D341Med (cell line): ENCODE results near the gene CTNNBL1.
"Not testable (repeated sequence)": the region's sequence is repeated elsewhere in the genome, so short reads cannot be mapped to it uniquely, and the experiment has no call there.

Experiments used
- DNase-seq: peaks from one replicate; pipeline ENCODE4 v3.0.0; 2012; ENCODE audit warnings: low spot score

CTNNBL1 gene

DNA sequence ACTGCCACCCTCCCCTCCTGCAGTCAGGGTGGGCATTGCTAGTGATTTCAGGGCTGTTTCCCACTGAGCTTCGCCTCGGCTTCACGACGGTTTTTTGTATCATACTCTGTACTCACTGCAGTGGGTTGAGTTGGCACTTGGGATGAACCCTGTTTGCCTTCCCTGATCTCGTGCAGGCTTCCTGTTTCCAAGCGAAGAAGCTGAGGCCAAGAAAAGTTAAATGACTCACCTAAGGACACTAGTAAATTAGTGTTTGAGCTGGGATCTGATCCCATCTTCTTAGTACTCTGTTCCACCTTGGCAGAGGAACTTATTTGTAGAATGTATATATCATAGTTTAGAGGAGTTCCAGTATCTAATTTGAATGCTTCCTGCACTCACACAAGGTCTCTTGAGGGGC is 158.8 kb downstream of the CTNNBL1 start:
- no peak for DNase-seq

DNA sequence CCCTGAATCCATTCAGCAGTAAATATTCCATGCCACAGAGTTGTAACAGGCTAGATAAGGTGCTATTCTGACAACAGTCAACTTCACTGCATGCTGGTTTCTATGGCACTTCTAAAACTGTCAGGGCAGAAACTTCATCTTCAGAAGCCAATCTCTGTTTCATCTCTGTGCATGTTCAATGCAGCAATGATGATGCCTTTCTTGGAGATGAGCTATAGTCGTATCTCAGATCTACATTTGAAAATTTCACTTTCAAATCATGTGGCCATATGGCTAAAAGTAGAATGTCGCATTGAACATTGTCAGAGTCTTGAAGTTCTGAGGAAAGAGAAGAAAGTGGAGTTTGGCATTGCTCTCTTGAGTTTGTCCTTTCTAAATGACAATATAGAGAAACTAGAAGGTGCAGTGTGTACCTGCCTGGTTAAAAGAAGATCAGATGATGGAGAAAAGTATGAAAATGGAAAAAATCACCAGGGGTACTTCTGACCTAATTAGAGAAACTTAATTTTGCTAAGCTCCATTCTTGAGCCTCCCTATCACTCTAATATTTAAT is 160.1 kb downstream of the CTNNBL1 start:
- no peak for DNase-seq

DNA sequence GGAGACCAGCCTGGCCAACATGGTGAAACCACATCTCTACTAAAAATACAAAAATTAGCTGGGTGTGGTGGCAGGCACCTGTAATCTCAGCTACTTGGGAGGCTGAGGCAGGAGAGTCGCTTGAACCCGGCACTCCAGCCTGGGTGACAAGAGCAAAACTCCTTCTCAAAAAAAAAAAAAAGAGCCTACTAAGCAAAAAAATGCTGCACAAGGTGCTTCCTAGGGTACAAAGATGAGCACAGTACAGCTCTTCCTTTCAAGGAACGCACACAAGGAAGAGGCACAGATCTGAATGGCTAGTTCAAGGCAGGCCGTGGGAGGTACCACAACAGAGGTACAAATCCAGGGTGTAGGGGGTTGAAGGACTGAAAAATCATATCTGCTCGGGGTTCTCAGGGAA is 162.2 kb downstream of the CTNNBL1 start:
- not testable (repeated sequence) for DNase-seq

DNA sequence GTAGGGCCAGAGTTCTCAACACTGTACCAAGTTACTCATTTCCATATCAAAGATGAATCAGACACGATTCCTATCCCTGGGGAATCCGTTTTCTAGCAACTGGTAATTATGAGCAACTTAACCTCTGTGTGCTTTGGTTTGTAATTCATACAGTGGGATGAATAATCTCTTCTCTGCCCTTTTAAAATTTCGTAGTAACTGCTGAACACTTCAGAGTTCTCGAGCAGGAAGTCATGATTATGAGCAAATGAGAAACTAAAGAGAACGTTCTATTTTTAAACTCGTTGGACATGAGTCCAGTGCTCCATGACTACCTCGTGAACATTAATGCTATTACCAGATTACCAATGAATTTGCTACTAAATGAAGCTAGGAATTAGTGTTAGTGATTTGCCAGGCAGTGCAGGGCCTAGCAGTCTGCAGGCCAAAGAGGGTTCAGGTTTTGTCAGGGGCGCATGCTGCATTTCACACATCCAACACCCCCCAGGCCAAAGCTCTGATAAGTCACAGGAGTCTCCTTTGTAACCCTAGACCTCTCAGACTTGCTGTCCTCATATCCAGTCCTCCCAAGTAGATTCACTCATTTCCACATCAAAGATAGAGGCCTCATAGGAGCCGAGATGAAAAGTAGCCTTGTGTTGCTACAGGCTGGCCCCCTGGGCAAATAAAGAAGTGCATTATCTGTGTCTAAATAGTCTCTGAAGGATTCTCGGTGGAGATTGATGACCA is 163.3 kb downstream of the CTNNBL1 start:
- DNase-seq: no peak

DNA sequence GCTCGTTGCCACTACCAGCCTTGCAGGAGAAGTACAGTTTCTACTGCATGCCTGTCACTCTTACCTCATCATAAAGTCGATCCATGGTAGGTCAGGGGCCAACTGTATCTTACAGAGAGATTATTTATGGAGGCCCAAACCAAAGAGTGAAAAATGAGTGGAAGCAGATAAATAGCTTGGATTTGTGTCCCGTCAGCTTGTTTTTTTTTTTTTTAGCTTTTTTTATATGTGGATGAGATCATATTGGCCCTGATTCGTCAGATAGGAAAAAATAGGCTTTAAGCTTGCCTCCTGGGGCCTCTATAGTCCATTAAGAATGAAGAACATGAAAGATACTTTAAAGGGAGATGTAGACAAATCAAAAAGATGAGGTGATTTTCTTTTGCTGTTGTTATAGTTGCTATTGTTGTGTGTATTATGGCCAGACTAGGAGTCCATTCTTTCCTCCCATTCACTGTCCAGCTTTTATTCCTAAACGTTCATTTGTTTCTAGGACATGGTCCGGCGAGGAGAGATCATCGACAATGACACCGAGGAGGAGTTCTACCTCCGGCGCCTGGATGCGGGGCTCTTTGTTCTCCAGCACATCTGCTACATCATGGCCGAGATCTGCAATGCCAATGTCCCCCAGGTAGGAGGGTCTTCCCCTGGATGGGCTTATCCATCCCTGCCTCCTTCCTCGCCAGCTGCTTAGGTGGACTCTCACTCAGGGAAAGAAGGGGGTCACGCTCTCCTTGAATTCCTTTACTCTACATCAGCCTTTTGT is 165.8 kb downstream of the CTNNBL1 start:
- no peak for DNase-seq

DNA sequence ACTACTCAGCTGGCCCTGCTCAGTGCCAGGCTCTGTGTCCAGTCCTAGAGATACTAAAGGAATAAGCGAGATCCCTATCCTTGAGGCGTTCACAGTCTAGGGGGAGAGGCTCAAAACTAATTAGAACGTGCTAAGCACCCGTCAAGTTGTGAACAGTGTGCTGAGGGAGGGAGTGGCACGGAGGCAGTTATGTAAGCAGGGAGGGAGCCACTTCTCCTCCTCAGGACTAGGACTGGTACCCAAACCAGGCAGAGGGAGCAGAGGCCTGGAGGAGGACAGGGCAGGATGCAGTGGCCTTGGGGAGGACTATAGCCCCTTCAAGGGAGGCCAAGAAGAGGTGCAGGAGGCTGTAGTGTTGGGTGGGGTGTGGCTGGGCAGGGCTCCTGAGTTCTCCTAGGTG is 169.5 kb downstream of the CTNNBL1 start:
- no peak for DNase-seq

DNA sequence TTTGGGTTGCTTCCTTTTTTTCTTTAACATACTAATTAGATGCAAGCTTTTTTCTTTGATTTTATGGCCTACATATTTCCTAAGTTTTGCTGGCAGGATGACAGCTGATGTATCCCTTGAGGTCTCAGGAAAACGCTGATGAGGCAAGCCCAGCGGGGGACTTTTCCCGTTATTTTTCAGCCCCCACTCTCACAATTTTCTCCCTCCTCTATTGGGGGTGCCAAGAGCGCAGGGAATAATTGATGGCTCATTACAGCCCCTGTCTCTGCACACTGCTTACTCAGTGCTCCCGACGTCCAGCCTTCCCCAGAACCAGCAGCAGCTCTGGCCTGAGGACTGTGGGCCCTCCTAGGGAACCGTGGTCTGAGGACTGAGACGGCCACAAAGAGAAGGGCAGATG is 170.5 kb downstream of the CTNNBL1 start:
- DNase-seq: no peak

DNA sequence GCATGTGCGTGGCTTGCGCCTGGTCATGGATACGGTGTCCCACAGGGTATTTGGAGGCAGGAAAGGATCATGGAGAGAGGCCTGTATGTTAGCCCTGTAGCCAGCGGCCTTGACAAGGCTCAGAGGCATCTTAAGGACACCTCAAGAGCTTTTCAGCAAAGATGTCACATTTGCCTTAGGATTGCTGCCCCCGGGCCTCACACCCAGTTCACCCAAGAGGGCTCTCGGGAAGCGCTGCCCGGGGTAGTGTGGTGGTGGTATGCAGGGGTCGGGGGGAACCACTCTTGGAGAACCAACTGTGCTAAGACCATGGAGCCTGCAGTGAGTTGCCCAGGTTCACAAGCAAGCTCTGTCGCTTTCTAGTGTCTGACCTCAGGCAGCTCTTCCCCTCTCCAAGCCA is 172.2 kb downstream of the CTNNBL1 start:
- no peak for DNase-seq

DNA sequence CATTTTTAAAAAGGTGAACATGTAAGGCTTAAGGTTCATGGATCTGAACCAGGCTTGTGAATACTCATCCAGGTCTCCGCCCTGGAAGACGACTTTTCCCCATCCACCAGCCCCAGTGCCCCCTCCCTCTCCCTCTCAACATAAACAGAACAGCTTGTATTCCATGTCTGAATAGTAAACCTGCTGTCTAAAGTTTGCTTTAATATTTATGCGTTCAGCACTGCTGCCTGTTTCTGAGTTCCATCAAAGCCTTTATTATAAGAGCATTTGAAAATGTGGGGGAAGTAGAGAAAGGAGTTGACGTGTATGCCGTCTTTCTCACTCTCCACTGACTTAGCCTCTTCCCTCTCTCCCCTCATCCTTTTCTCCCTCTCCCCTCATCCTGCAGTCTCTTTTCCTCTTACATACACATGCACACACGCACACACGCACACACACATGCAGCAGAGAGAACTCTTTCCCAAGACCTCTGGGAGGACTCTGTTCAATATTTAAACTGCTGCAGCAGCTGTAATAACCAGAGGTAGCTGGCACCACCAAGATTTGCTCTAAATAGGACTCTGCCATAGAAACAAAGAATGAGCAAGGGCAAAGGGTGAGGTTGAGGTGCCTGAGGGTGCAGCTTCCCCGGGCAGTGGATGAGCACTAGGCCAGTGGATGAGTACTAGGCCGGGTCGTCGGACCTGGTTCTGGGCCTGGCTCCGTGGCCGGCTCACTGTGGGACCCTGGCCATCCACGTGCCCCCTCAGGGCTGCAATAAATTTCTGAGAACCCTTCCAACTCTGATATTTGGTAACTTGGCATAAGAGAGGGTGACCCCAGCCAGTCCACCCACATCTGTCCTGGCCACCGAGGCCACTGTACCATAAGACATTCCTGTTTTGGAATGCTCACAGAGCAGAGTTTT is 173.7 kb downstream of the CTNNBL1 start:
- no peak for DNase-seq

DNA sequence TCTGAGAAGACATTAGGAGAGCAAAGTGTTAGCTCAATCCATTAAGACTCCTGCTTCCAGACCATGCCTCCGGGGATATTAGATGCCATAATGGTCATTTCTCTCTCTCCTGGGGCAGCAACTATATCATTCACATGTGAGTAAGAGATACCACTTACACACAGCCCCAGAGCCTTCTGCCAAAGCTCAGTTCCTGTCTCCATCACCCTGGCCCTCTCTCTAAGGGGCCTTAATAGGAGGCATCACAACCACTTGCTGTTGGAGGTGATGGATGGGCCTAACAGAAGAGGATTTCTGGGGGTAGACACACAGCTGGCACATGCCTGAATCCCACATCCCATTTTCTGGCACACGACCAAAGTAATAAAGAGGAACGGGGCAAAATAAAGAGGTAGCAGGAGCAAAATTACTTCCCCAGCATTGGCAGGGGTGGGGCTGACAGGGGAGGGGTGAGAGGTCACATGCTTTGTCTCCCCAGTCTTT is 175.1 kb downstream of the CTNNBL1 start:
- no peak for DNase-seq

DNA sequence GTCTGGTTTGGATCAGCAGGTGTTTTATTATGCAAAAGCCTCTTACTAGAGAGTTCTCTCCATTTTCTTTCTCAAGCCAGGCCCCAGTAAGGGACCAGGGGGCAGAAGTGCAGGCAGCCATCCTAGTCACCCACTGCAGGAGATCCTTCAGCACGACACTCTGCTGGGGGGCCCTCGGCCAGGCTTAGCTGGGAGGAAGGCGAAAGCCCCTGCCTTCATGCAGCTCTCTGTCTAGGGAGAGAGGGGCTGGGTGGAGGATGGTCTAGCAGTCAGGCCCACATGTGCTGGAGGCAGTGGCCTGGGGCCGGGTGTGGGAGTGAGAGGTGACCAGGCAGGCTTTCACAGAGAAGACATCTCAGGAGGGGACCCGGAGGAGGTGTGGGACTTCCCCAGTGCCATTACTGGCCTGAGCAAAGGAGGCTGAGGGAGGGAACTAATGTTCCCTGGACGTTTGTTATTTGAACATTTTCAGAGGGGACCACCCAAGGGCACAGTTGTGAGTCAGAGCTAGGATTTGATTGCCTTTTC is 175.6 kb downstream of the CTNNBL1 start:
- DNase-seq: no peak

DNA sequence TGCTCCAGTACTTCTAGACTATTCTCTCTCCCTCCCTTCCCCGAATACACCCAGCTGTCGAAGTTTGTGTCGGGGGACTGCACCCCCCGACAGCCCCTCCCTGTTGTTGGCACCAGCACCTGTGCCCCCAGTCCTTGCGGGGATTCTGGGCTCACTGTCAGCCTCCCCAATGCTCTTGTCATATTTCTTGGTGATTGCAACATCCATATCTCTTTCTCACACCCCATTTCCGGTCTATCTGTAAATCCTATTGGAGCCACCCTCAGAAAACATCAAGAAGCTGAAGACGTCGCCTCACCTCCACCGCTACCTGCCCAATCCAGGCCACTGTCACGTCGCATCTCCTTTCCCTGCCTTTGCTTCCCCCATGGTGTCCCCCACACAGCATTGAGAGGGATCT is 176.5 kb downstream of the CTNNBL1 start:
- no peak for DNase-seq

DNA sequence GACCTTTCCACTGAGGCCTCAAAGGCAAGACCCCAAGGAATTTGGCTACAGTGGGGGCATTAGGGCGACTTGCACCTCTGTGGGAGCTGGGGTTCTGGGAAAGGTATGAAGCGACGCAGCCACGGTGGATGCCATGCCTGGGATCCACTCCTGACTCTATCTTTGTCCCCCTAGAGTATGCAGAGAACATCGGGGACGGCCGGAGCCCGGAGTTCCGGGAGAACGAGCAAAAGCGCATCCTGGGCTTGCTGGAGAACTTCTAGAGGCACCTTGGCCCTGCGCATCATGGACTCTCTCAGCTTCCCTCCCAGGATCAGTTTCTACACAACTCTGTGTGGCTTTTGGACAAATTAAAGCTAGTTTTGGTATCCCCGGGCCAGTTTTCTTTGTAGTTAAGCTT is 177.9 kb downstream of the CTNNBL1 start:
- no peak for DNase-seq

DNA sequence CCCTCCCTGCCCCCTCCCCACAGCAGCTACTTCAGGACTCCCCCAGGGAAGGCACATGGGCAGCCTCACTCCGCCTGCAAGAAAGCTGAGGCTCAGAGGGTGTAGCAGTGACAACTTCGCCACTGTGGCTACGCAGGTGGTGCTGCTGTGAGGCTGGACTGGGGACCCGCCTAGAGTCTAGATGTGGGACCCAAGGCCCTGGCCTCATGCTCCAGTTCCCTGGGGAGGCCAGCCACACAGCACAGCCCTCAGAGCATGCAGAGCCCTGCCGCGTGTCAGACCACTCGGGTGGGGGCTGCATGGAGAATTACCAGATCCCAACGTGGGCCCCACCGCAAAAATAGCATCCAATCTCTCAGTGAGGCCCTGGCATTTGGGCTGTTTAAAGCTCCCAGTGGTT is 178.3 kb downstream of the CTNNBL1 start:
- no peak for DNase-seq

DNA sequence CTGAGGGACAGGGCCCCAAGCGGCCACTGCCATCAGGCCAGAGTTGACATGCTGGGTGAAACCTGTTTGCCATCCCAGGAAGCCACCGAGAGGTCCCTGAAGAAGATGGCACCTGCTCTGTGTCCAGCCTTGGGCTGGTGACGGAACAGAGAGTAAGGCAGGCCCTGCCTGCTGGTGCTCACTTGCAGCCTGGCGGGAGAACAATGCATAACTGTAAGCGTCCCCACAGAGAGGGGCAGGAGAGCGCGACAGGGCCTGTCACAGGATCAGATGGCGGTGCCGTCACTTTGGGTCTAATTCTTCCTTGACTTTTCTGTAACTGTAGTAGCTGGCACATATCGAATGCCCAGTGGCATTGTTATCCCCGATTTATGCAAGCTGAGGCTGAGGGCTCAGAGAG is 180.1 kb downstream of the CTNNBL1 start:
- DNase-seq: no peak

DNA sequence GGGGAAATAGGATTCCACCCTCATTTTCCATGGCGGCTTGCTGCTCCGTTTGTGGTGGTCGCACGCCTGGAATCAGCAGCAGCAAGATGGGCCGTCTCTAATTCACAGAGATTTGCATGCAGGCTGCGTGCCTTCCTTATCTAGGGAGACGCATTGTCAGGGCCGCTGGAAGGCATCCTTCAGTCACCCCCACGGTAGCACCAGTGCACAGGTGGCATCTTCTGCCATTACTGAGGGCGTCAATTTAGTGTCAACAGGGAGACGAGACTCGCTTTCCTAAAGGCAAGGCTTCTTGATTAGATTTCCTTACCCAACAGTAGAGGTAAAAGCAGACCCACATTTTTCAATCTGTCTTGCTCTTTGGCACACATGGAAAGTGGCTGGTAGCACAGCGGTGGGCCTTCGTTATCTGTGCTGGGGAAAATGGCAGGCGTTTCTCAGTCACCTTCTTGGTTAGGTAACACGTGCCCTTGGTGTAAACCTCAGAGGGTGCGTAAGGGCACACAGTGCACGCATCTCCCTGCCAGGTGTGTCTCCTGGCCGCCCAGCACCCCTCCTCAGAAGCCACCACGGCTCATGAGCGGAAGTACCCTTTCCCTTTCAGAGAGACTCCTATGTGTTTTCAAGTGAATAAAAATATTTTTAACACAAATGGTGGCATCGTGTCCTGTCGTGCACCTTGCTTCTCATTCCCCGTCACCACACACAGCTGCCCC is 181.8 kb downstream of the CTNNBL1 start:
- DNase-seq: no peak

DNA sequence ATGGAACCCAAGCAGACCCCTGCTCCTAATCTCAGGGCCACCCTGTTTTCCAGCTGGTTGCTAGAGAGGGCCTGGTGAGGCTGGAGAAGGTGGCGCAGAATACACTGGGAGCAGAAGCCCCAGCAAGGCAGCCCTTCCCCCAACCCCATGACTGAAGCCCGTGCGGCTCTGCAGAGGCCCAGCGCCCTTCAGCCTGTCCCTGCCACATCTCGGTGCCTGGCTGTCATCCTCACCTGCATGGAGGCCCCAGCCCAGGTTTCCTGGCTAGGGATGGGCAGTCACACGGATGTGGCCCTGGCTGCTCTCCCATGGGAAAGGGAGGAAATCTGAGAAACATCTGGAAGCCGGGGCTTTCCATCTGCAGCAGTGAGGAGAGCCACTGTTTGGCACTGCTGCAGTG is 183.0 kb downstream of the CTNNBL1 start:
- DNase-seq: no peak

DNA sequence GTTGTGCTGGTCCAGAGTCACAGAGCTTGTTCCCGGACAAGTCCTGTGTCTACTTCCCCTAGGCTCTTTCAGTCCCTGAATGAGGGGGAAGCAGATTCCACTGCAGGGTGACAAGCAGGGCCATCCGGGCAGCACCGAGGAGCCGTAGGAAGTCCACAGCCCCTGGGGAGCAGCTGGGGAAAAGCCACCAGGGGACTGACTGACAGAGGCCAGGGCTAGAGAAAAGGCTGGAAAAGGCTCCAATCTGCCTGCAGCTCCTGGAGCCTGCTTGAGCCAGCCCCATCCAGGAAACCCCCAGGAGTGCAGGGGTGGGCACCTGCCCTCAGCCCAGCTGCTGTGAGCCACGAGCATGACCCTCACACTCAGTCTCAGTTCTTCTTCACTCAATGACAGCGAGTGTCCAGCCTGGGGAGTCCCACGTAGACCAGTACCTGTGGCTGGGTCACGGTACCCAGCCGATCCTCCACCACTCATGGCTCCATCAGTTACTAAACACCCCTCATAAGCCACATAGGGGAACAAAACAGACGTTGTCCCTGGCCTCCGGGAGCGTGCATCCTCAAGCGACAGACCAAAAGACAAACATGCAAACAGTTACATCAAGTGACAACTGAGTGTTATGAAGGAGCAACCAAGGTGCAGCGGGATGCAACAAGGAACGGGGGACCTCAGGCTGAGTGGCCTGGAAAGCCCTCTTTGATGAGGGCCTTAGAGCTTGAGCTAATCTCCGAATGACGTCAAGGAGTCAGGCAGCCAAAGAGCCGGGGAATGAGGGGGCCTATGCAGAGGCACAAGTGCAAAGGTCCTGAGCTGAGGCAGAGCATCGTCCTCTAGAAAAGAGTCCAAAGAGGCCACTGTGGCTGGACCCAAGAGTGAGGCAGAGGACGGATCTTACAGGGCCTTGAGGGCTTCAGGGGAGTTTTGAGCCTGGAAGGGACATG is 184.3 kb downstream of the CTNNBL1 start:
- DNase-seq: no peak

DNA sequence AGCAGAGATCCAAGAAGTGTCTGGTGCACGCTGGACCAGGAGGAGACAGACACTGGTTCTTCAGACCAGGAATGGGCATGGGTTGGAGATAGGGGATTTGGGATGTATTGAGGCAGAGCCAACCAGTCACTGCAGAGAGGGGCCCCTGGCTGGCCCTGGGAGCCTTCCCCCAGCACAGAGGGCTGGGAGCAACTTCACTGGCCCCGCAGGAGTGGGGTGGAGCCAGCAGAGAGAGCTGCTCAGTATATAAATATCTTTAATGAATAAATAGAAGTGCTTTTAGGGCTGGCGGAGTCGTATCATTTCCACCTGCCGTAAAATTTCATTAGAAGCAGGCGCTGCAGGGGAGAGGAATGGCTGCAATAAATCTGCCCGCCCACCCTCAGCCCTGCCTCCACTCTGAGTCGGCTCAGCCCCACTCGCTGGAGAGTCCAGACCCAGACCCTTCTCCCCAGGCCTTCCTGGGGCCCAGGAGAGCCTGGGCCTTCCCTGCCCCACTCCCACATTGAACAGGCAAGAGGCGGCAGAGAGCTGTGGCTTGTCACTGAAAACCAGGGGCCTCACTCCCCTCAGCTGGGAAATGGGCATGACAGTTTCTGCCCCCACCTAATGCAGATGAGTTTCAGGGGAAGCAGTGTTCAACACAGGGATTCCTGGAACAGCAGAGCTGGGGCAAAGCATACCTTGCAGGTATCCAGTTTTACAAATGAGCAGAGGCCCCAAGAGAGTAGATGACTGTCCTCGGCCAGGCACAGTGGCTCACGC is 185.2 kb downstream of the CTNNBL1 start:
- no peak for DNase-seq
